Colonic mucosa (tissue), 4 donors: Measurements from ENCODE around the gene USP28. TPM values are rescaled to one million over a fixed set of nuclear protein-coding genes. Genes with fewer than 3 reads are reported as not detected.
"Not testable (repeated sequence)": the region's sequence is repeated elsewhere in the genome, so short reads cannot be mapped to it uniquely, and the experiment has no call there.

ENCODE experiments used
- DNase-seq: peaks from one replicate; pipeline ENCODE4 v3.0.0-alpha.2; 2020
- H3K27ac ChIP-seq: fragments of 200-600 bp; one replicate; pipeline ENCODE4 v1.8.0; 2021
- H3K27me3 ChIP-seq: fragments of 200-600 bp; one replicate; pipeline ENCODE4 v1.8.0; 2021
- H3K36me3 ChIP-seq: fragments of 200-600 bp; one replicate; pipeline ENCODE4 v1.8.0; 2021
- H3K4me1 ChIP-seq: fragments of 200-600 bp; one replicate; pipeline ENCODE4 v1.8.0; 2021; ENCODE audit warnings: mild to moderate bottlenecking
- H3K4me3 ChIP-seq: fragments of 200-600 bp; one replicate; pipeline ENCODE4 v1.8.0; 2021
- H3K9ac ChIP-seq, 2 donors: one replicate each; pipeline ENCODE4 v1.7.0; 2013; ENCODE audit warnings: control low read depth in 2 of 2, low read depth in 2 of 2, low read length in 2 of 2
- H3K9me3 ChIP-seq: fragments of 200-600 bp; one replicate; pipeline ENCODE4 v1.8.0; 2021
- CTCF ChIP-seq: fragments of 200-600 bp; IDR thresholded peaks from one replicate; pipeline ENCODE4 v1.8.0; 2022; ENCODE audit warnings: antibody characterized with exemption, mild to moderate bottlenecking
- intact Hi-C: fragments of 100-400 bp; cut with DNase I; formaldehyde crosslinking; loops from one replicate; pipeline ENCODE4 v1.14.1; 2022
- total RNA-seq, 2 donors: library from RNA; stranded (reverse); fragmentation: NEBNext Ultra II Directional in 1 of 2; extraction: Animal tissue kit (Norgen Biotek cat#: 25700) in 1 of 2; gene quantifications; one replicate each; pipeline ENCODE4 v1.2.1, GENCODE V29; 2021
- donor health status: healthy.
- donor health status: DM: no; HTN: no; CAD: no.
- donor health status: DM: no; HTN: no; CAD: no.

USP28 gene
- total RNA-seq, result 10 to 100 TPM; 25.7 to 35.3 TPM

GRCh38 chr11:113875234-113876073 lies at the start of gene USP28:
Gene USP28, minus strand, starts transcription at chr11:113875572. Its CDS starts 71 bp downstream, at chr11:113875501.
- peak within 1 kb of the TSS; percentile 71 to 93 for H3K9ac ChIP-seq
- DNase-seq, result peak; percentile 97
- H3K27ac ChIP-seq, result peak within 1 kb of the TSS; percentile 89
- intact Hi-C loops, result no loop called here
- TF ChIP-seq CTCF, result no peak
- peaks cover 7% of the 10 kb centered on the region for H3K4me1 ChIP-seq
- H3K27me3 ChIP-seq, result no peaks in the 10 kb centered on the region
- H3K36me3 ChIP-seq, result no peaks in the 10 kb centered on the region
- H3K4me3 ChIP-seq, result peak within 1 kb of the TSS; percentile 61
- H3K9me3 ChIP-seq, result no peaks in the 10 kb centered on the region

GRCh38 chr11:113923572-113923971 lies 48.2 kb upstream of the USP28 start:
- Histone ChIP-seq H3K4me1 (no peaks in the 10 kb centered on the region), H3K27me3 (no peaks in the 10 kb centered on the region), H3K27ac (no peak overlapping the region), H3K36me3 (no peaks in the 10 kb centered on the region), H3K9ac (no peak overlapping the region), H3K4me3 (no peak overlapping the region), H3K9me3 (no peaks in the 10 kb centered on the region)
- DNase-seq, result no peak
- no peak for TF ChIP-seq CTCF
- intact Hi-C loops, result no loop called here

DNA sequence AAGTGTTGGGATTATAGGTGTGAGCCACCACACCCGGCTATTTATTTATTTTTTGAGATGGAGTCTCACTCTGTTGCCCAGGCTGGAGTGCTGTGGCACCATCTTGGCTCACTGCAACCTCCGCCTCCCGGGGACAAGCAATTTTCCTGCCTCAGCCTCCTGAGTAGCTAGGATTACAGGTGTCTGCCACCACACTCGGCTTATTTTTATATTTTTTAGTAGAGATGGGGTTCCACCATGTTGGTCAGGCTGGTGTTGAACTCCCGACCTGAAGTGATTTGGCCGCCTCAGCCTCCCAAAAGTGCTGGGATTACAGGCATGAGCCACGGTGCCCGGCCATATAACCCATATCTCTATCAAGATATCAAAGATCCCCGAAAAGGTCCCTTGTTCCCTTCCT lies 36.1 kb upstream of the USP28 start:
- not testable (repeated sequence) for H3K9me3 ChIP-seq, H3K4me3 ChIP-seq, H3K27ac ChIP-seq

GRCh38 chr11:113908098-113908497 lies 32.7 kb upstream of the USP28 start:
- no peak for DNase-seq
- H3K9ac ChIP-seq, result no peak overlapping the region
- no peaks in the 10 kb centered on the region for H3K36me3 ChIP-seq
- no peak overlapping the region for H3K27ac ChIP-seq
- intact Hi-C loops, result loop anchor here (10.0 kb wide), 1 partner anchor 127 kb away; no protein-coding TSS in a partner anchor
- TF ChIP-seq CTCF, result no peak
- no peak overlapping the region for H3K4me3 ChIP-seq
- H3K9me3 ChIP-seq, result no peaks in the 10 kb centered on the region
- no peaks in the 10 kb centered on the region for H3K4me1 ChIP-seq
- H3K27me3 ChIP-seq, result no peaks in the 10 kb centered on the region

More for the DNA sequence above, 36.1 kb upstream of the USP28 start:
- H3K36me3 ChIP-seq, H3K4me1 ChIP-seq, H3K27me3 ChIP-seq, intact Hi-C loops, H3K9ac ChIP-seq, DNase-seq: not testable (repeated sequence)

DNA sequence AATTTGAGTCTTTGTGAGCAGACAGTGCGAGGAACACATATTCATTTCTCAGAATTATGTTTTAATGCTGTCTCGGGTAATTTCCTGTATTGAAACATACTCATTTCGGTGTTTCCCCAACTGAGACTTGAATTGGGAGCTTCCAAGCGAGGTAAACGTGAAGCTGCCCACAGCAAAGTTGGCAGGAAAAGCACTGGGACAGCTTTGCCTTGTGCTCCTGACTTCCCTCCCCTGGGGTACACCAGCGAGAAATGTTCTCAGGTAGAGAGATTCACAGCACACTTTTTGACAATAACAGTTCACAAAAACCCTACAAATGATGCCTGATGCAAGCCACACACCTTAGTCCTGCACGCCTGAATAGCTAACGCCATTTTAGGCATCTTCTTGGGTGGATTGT lies 32.3 kb upstream of the USP28 start:
- no peaks in the 10 kb centered on the region for H3K9me3 ChIP-seq
- no peaks in the 10 kb centered on the region for H3K36me3 ChIP-seq
- H3K4me1 ChIP-seq, result no peaks in the 10 kb centered on the region
- intact Hi-C loops, result loop anchor here (10.0 kb wide), 1 partner anchor 127 kb away; no protein-coding TSS in a partner anchor
- H3K27ac ChIP-seq, result no peak overlapping the region
- H3K4me3 ChIP-seq, result no peak overlapping the region
- no peak for DNase-seq
- no peak for TF ChIP-seq CTCF
- H3K27me3 ChIP-seq, result no peaks in the 10 kb centered on the region
- no peak overlapping the region for H3K9ac ChIP-seq

DNA sequence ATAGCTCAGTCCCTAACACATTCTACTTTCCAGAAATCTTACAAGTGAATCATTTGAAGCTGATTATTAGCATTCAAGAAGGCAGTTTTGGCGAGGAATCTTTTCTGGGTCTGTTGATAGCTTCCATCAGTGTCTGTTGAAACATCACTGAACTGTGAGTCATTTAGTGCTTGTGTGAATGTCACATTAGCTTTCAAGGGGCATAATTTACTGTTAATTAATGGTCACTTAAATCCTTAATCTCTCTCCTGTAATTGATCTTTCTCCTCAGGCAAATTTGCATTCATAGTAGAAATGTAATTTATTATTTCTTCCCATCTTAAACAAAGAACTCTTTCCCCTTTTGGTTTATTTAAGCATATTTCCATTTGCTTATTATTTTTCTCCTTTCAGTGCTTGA lies 31.8 kb upstream of the USP28 start:
- Histone ChIP-seq H3K27ac (no peak overlapping the region), H3K4me1 (no peaks in the 10 kb centered on the region), H3K4me3 (no peak overlapping the region), H3K9ac (no peak overlapping the region), H3K27me3 (no peaks in the 10 kb centered on the region), H3K36me3 (no peaks in the 10 kb centered on the region), H3K9me3 (no peaks in the 10 kb centered on the region)
- intact Hi-C loops, result loop anchor here (10.0 kb wide), 1 partner anchor 128 kb away; no protein-coding TSS in a partner anchor
- no peak for TF ChIP-seq CTCF
- DNase-seq, result no peak
